HEK293 (cell line): ENCODE data around the gene STAB1.

Experiments used
- CTCF ChIA-PET: fragments of 350-600 bp; formaldehyde crosslinking; extraction: SDS; loops from one replicate; lab custom pipeline; 2021; ENCODE audit warnings: antibody characterized with exemption; lab: Yijun Ruan, JAX
- POLR2A ChIA-PET: fragments of 300-600 bp; formaldehyde crosslinking; extraction: SDS; loops from one replicate; lab custom pipeline; 2020; ENCODE audit warnings: antibody characterized with exemption, inconsistent platforms; lab: Yijun Ruan, JAX
- H3K27ac ChIP-seq: fragments of 200-500 bp; sonication (Bioruptor generic); 2 replicates; pipeline ENCODE4 v1.5.1; 2014; ENCODE audit warnings: low read depth, low read length, control low read depth, inconsistent platforms; ENCODE audit errors: extremely low read depth
- H3K36me3 ChIP-seq, 2 experiments: fragments of 200-500 bp in 1 of 2; sonication (Bioruptor generic) in 1 of 2; 1 replicate in 1 of 2; 2 replicates in 1 of 2; pipeline ENCODE4 v1.5.1; 2014 to 2017; ENCODE audit warnings: inconsistent platforms in 2 of 2, low read length in 2 of 2; ENCODE audit not compliant: control insufficient read depth in 2 of 2, insufficient read depth in 1 of 2
- H3K4me1 ChIP-seq: fragments of 200-500 bp; sonication (Bioruptor generic); 2 replicates; pipeline ENCODE4 v1.5.1; 2014; ENCODE audit warnings: mild to moderate bottlenecking, low read length, inconsistent platforms; ENCODE audit not compliant: control insufficient read depth, insufficient read depth
- H3K4me3 ChIP-seq: 2 replicates; pipeline ENCODE4 v1.5.1; 2011; ENCODE audit warnings: low read depth, mild to moderate bottlenecking, control low read depth, low read length, moderate library complexity
- H3K9me3 ChIP-seq: fragments of 200-500 bp; sonication (Bioruptor generic); 2 replicates; pipeline ENCODE4 v1.5.1; 2014; ENCODE audit warnings: low read depth, low read length, inconsistent platforms; ENCODE audit not compliant: control insufficient read depth, insufficient read depth
- ATF2 ChIP-seq: fragments of 450-650 bp; formaldehyde crosslinking; IDR thresholded peaks from 2 replicates; pipeline ENCODE4 v1.5.1; 2016; ENCODE audit warnings: missing biosample characterization, missing genetic modification characterization, low read depth
- KLF10 ChIP-seq: fragments of 450-650 bp; IDR thresholded peaks from 2 replicates; pipeline ENCODE4 v1.5.1; 2018; ENCODE audit warnings: missing biosample characterization, mild to moderate bottlenecking, missing genetic modification characterization
- TCF7L2 ChIP-seq: IDR thresholded peaks from 2 replicates; pipeline ENCODE4 v1.6.1; 2011; ENCODE audit warnings: low read depth, mild to moderate bottlenecking, inconsistent platforms, low read length, moderate library complexity, borderline replicate concordance
- TRIM28 ChIP-seq: IDR thresholded peaks from 2 replicates; pipeline ENCODE4 v1.6.1; 2011; ENCODE audit warnings: low read length, control low read depth, borderline replicate concordance
- TSHZ1 ChIP-seq: fragments of 450-650 bp; formaldehyde crosslinking; IDR thresholded peaks from 2 replicates; pipeline ENCODE4 v1.5.1; 2016; ENCODE audit warnings: missing biosample characterization, missing genetic modification characterization, borderline replicate concordance
- ZBTB11 ChIP-seq: fragments of 450-650 bp; formaldehyde crosslinking; conservative IDR thresholded peaks from 2 replicates; pipeline ENCODE4 v1.5.1; 2016; ENCODE audit warnings: low read depth, missing biosample characterization, missing genetic modification characterization
- ZBTB44 ChIP-seq: fragments of 450-650 bp; IDR thresholded peaks from 2 replicates; pipeline ENCODE4 v1.5.1; 2018; ENCODE audit warnings: missing biosample characterization, mild to moderate bottlenecking, missing genetic modification characterization
- ZFP37 ChIP-seq: fragments of 450-650 bp; formaldehyde crosslinking; IDR thresholded peaks from 2 replicates; pipeline ENCODE4 v1.5.1; 2016; ENCODE audit warnings: missing biosample characterization, missing genetic modification characterization
- ZNF174 ChIP-seq: fragments of 450-650 bp; formaldehyde crosslinking; IDR thresholded peaks from 2 replicates; pipeline ENCODE4 v1.5.0; 2017; ENCODE audit warnings: missing biosample characterization, mild to moderate bottlenecking, missing genetic modification characterization
- ZNF221 ChIP-seq: fragments of 450-650 bp; formaldehyde crosslinking; IDR thresholded peaks from 2 replicates; pipeline ENCODE4 v1.5.1; 2017; ENCODE audit warnings: missing biosample characterization, missing genetic modification characterization, borderline replicate concordance
- ZNF341 ChIP-seq: fragments of 450-650 bp; formaldehyde crosslinking; IDR thresholded peaks from 2 replicates; pipeline ENCODE4; 2016; ENCODE audit warnings: low read depth, missing biosample characterization, missing genetic modification characterization
- ZNF398 ChIP-seq: fragments of 450-650 bp; formaldehyde crosslinking; IDR thresholded peaks from 2 replicates; pipeline ENCODE4 v1.5.1; 2017; ENCODE audit warnings: missing biosample characterization, missing genetic modification characterization
- ZNF510 ChIP-seq: fragments of 450-650 bp; formaldehyde crosslinking; IDR thresholded peaks from 2 replicates; pipeline ENCODE4 v1.5.1; 2018; ENCODE audit warnings: mild to moderate bottlenecking, missing genetic modification characterization, missing biosample characterization; ENCODE audit not compliant: insufficient replicate concordance
- ZNF514 ChIP-seq: fragments of 450-650 bp; formaldehyde crosslinking; IDR thresholded peaks from 2 replicates; pipeline ENCODE4 v1.5.1; 2016; ENCODE audit warnings: missing biosample characterization, missing genetic modification characterization
- ZNF624 ChIP-seq: fragments of 450-650 bp; formaldehyde crosslinking; IDR thresholded peaks from 2 replicates; pipeline ENCODE4 v1.5.1; 2017; ENCODE audit warnings: missing biosample characterization, missing genetic modification characterization
- ZNF658 ChIP-seq: fragments of 450-650 bp; formaldehyde crosslinking; IDR thresholded peaks from 2 replicates; pipeline ENCODE4; 2016; ENCODE audit warnings: missing biosample characterization, missing genetic modification characterization
- ZNF776 ChIP-seq: fragments of 450-650 bp; formaldehyde crosslinking; IDR thresholded peaks from 2 replicates; pipeline ENCODE4 v1.5.0; 2017; ENCODE audit warnings: missing biosample characterization, missing genetic modification characterization, borderline replicate concordance
- ZNF791 ChIP-seq: fragments of 450-650 bp; formaldehyde crosslinking; IDR thresholded peaks from 2 replicates; pipeline ENCODE4 v1.5.1; 2016; ENCODE audit warnings: missing biosample characterization, missing genetic modification characterization
- ZSCAN5A ChIP-seq: fragments of 450-650 bp; formaldehyde crosslinking; IDR thresholded peaks from 2 replicates; pipeline ENCODE4 v1.5.1; 2016; ENCODE audit warnings: missing biosample characterization, missing genetic modification characterization
- ZXDB ChIP-seq: fragments of 450-650 bp; formaldehyde crosslinking; IDR thresholded peaks from 2 replicates; pipeline ENCODE4 v1.5.1; 2016; ENCODE audit warnings: missing biosample characterization, missing genetic modification characterization

The STAB1 gene

GRCh38 chr3:52472239-52473000 lies 22.7 kb upstream of the STAB1 start:
- H3K4me1 ChIP-seq, result no peaks in the 10 kb centered on the region
- TF ChIP-seq ZNF658, result no peak
- TF ChIP-seq ZXDB (tag by site-specific recombination), result no peak
- no peak for TF ChIP-seq ZNF174 (tag by site-specific recombination)
- TF ChIP-seq ZNF221 (tag by site-specific recombination), result no peak
- TF ChIP-seq ATF2 (tag by site-specific recombination), result no peak
- TF ChIP-seq KLF10 (tag by site-specific recombination), result no peak
- no peak for TF ChIP-seq TCF7L2
- no peak for TF ChIP-seq ZNF510
- no peak for TF ChIP-seq ZFP37 (tag by site-specific recombination)
- POLR2A ChIA-PET, result no interaction called here
- CTCF ChIA-PET, result interaction anchor here (0.8 to 1.1 kb wide), 2 partner anchors 9 to 14 kb away, joined by 3 read pairs; no protein-coding TSS in a partner anchor
- H3K36me3 ChIP-seq, result peaks cover 7 to 91% of the 10 kb centered on the region in 2 experiments; a peak in 2 of 3 replicates
- no peak overlapping the region for H3K27ac ChIP-seq
- H3K4me3 ChIP-seq, result no peak overlapping the region
- no peaks in the 10 kb centered on the region for H3K9me3 ChIP-seq

GRCh38 chr3:52473026-52473425 lies 22.1 kb upstream of the STAB1 start:
- H3K4me1 ChIP-seq, result no peaks in the 10 kb centered on the region
- POLR2A ChIA-PET, result no interaction called here
- no peak overlapping the region for H3K4me3 ChIP-seq
- CTCF ChIA-PET, result interaction anchor here (0.8 to 1.1 kb wide), 2 partner anchors 8 to 15 kb away, joined by 3 read pairs; no protein-coding TSS in a partner anchor
- H3K36me3 ChIP-seq, result peaks cover 7 to 91% of the 10 kb centered on the region in 2 experiments; a peak in 2 of 3 replicates
- H3K9me3 ChIP-seq, result no peaks in the 10 kb centered on the region
- no peak overlapping the region for H3K27ac ChIP-seq
- TF ChIP-seq ZNF791 (tag by site-specific recombination), result no peak
- TF ChIP-seq ZNF776, result no peak
- TF ChIP-seq ZNF341, result no peak
- no peak for TF ChIP-seq ZBTB44 (tag by site-specific recombination)
- no peak for TF ChIP-seq TRIM28
- no peak for TF ChIP-seq TSHZ1 (tag by site-specific recombination)
- TF ChIP-seq ZNF398 (tag by site-specific recombination), result no peak
- no peak for TF ChIP-seq ZSCAN5A (tag by site-specific recombination)
- no peak for TF ChIP-seq ZNF514
- no peak for TF ChIP-seq ZNF624 (tag by site-specific recombination)
- TF ChIP-seq ZBTB11, result no peak
